Psoas muscle (tissue), 8 donors: ENCODE data around the gene ANXA1. TPM values are rescaled to one million over a fixed set of nuclear protein-coding genes. Genes with fewer than 3 reads are reported as not detected.
A peak's percentile ranks its signal among the peaks of the same experiment; 100 is the strongest.

Source experiments
- ATAC-seq, 4 donors: fragments of 200-7000 bp; cut with Tn5 transposase; one replicate each; pipeline ENCODE4 v1.9.1; 2020; ENCODE audit warnings: moderate library complexity in 3 of 4, mild to moderate bottlenecking in 2 of 4
- DNase-seq, 2 donors: peaks; one replicate each; pipeline ENCODE4 v3.0.0-alpha.2; 2020
- H3K27ac ChIP-seq: fragments of 200-600 bp; one replicate; pipeline ENCODE4 v1.8.0; 2022
- H3K27me3 ChIP-seq, 3 donors: fragments of 200-600 bp in 1 of 3; one replicate each; pipeline versions ENCODE4 v1.6.1 to v1.8.0; 2013 to 2022; ENCODE audit warnings: low read length in 2 of 3, mild to moderate bottlenecking in 2 of 3, moderate library complexity in 1 of 3; ENCODE audit not compliant: insufficient read depth in 3 of 3
- H3K36me3 ChIP-seq, 2 donors: fragments of 200-600 bp in 1 of 2; one replicate each; pipeline versions ENCODE4 v1.6.1 to v1.8.0; 2013 to 2022; ENCODE audit warnings: low read depth in 1 of 2, mild to moderate bottlenecking in 1 of 2, moderate library complexity in 1 of 2; ENCODE audit not compliant: insufficient read depth in 1 of 2
- H3K4me1 ChIP-seq: fragments of 200-600 bp; one replicate; pipeline ENCODE4 v1.8.0; 2022
- H3K4me3 ChIP-seq: fragments of 200-600 bp; one replicate; pipeline ENCODE4 v1.8.0; 2022; ENCODE audit warnings: mild to moderate bottlenecking
- H3K9me3 ChIP-seq: fragments of 200-600 bp; one replicate; pipeline ENCODE4 v1.8.0; 2022
- CTCF ChIP-seq: fragments of 200-600 bp; IDR thresholded peaks from one replicate; pipeline ENCODE4 v1.8.0; 2022; ENCODE audit warnings: antibody characterized with exemption
- WGBS, 3 donors: extraction: QIAGEN DNeasy Blood & Tissue Kit; methylation state at CpG; one replicate each; pipeline versions ENCODE4 v1.1.6 to v1.1.7; 2013; 5-methylcytosine and 5-hydroxymethylcytosine counted together
- intact Hi-C, 2 donors: fragments of 100-400 bp; cut with DNase I; formaldehyde crosslinking; loops; one replicate each; pipeline versions ENCODE4 v1.11.0 to v1.14.2; 2022
- polyA plus RNA-seq, 3 donors: library from polyadenylated mRNA; stranded (reverse); fragments of 200-250 nt; gene quantifications; one replicate each; pipeline ENCODE4 v1.2.3, GENCODE V29; 2013
- total RNA-seq, 4 donors: library from RNA; stranded (reverse); fragmentation: NEBNext Ultra II Directional in 2 of 4; extraction: Animal tissue kit (Norgen Biotek cat#: 25700) in 2 of 4; gene quantifications; one replicate each; pipeline versions ENCODE4 v1.2.1 to v1.2.4, GENCODE V29; 2021 to 2023
- donor health status: healthy with polysubstance abuse.
- donor health status: DM: no; HTN: no; CAD: no; lungs with moderate emphysema.
- donor health status: Bipolar disorder and iron deficiency.
- donor health status: healthy.
- donor health status: DM: yes; HTN: yes; CAD: no.
- donor health status: DM: no; HTN: no; CAD: no.
- donor health status: DM: no; HTN: no; CAD: no.
- donor health status: DM: yes; HTN: yes; CAD: no.

Gene ANXA1
- total and polyA plus RNA-seq, 7 donors: 20.7 to 60.8 (median 25.8) TPM

- peak overlapping the region; percentile 70 for H3K4me3 ChIP-seq
- 37 to 50% (median 48%) methylated on average over 4 of the region's 4 CpGs for WGBS, 3 donors
- peaks cover 7% of the 10 kb centered on the region for H3K4me1 ChIP-seq
- DNase-seq (no peak), ATAC-seq (no peak)
- TF ChIP-seq CTCF: no peak
- intact Hi-C loops: no loop called here
- no peaks in the 10 kb centered on the region for H3K36me3 ChIP-seq
- no peaks in the 10 kb centered on the region for H3K27me3 ChIP-seq
- peak overlapping the region; percentile 77 for H3K27ac ChIP-seq
- no peaks in the 10 kb centered on the region for H3K9me3 ChIP-seq
Measured at GRCh38 chr9:73131461-73131860, 20.2 kb upstream of the ANXA1 start.

- TF ChIP-seq CTCF: no peak
- H3K36me3 ChIP-seq: no peaks in the 10 kb centered on the region
- H3K27me3 ChIP-seq: no peaks in the 10 kb centered on the region
- 1 to 2% (median 1%) methylated on average over 15 of the region's 15 CpGs for WGBS, 3 donors
- H3K4me1 ChIP-seq: peaks cover 13% of the 10 kb centered on the region
- intact Hi-C loops: no loop called here
- DNase-seq: peak; percentile 55 to 72
- H3K4me3 ChIP-seq: peak overlapping the region; percentile 70
- ATAC-seq: peak; percentile 63 to 89 (median 80)
- peak overlapping the region; percentile 77 for H3K27ac ChIP-seq
- H3K9me3 ChIP-seq: no peaks in the 10 kb centered on the region
Measured at GRCh38 chr9:73132034-73132776, 19.5 kb upstream of the ANXA1 start.

GRCh38 chr9:73133022-73133651, 18.5 kb upstream of the ANXA1 start:
- intact Hi-C loops: no loop called here
- no peaks in the 10 kb centered on the region for H3K36me3 ChIP-seq
- H3K4me3 ChIP-seq: peak overlapping the region; percentile 70
- H3K4me1 ChIP-seq: peaks cover 22% of the 10 kb centered on the region
- no peaks in the 10 kb centered on the region for H3K9me3 ChIP-seq
- no peak for TF ChIP-seq CTCF
- no peaks in the 10 kb centered on the region for H3K27me3 ChIP-seq
- peak in 1 of 4 donors; percentile 43 for ATAC-seq
- WGBS, 3 donors: 75 to 85% (median 75%) methylated on average over 3 of the region's 3 CpGs
- DNase-seq: no peak
- peak overlapping the region; percentile 77 for H3K27ac ChIP-seq

- peak in 2 of 4 donors; percentile 8 to 44 for ATAC-seq
- WGBS, 3 donors: 51 to 52% (median 52%) methylated on average over 2 of the region's 2 CpGs
- H3K4me1 ChIP-seq: peaks cover 24% of the 10 kb centered on the region
- TF ChIP-seq CTCF: no peak
- H3K27me3 ChIP-seq: no peaks in the 10 kb centered on the region
- intact Hi-C loops: no loop called here
- no peak overlapping the region for H3K27ac ChIP-seq
- DNase-seq: no peak
- no peaks in the 10 kb centered on the region for H3K36me3 ChIP-seq
- H3K4me3 ChIP-seq: no peak overlapping the region
- H3K9me3 ChIP-seq: no peaks in the 10 kb centered on the region
Measured at GRCh38 chr9:73133921-73134407, 17.7 kb upstream of the ANXA1 start.
